Prostate gland (tissue), 2 donors: Measurements from ENCODE around the gene PSPN.

Experiments
- CTCF ChIP-seq, 4 experiments: fragments of 200-600 bp in 2 of 4; fragments of 450-650 bp in 2 of 4; sonication (generic) in 2 of 4; IDR thresholded peaks; 1 replicate in 3 of 4; 2 replicates in 1 of 4; pipeline ENCODE4 v1.5.1; 2016 to 2019; ENCODE audit warnings: antibody characterized with exemption in 4 of 4, mild to moderate bottlenecking in 2 of 4, moderate library complexity in 2 of 4
- POLR2A ChIP-seq: fragments of 450-650 bp; IDR thresholded peaks from one replicate; pipeline ENCODE4 v1.6.1; 2016; ENCODE audit warnings: antibody characterized with exemption, mild to moderate bottlenecking

- TF ChIP-seq POLR2A (no peak), CTCF (IDR thresholded peaks at IDR 0.05) (no peak)
Observed at GRCh38 chr19:6334490-6335285, 41.0 kb downstream of the PSPN start.
